ENCODE measurements around the gene SLC17A8.
A peak's percentile ranks its signal among the peaks of the same experiment; 100 is the strongest.

The SLC17A8 gene

GRCh38 chr12:100399095-100399494 lies 42.2 kb downstream of the SLC17A8 start:
- no peak for DNase-seq (ENCODE audit: low spot score)
- TF ChIP-seq CTCF (IDR thresholded peaks at IDR 0.05; ENCODE audit: extremely low read depth, missing control alignments), result no peak

- TF ChIP-seq CTCF (IDR thresholded peaks at IDR 0.05; ENCODE audit: extremely low read depth, missing control alignments), result no peak
- DNase-seq (ENCODE audit: low spot score), result no peak
Measured at GRCh38 chr12:100401660-100402059, 44.8 kb downstream of the SLC17A8 start.

- TF ChIP-seq CTCF (IDR thresholded peaks at IDR 0.05; ENCODE audit: extremely low read depth, missing control alignments), result no peak
- DNase-seq (ENCODE audit: low spot score), result no peak
Measured at GRCh38 chr12:100402763-100403162, 45.9 kb downstream of the SLC17A8 start.

GRCh38 chr12:100403446-100403845 lies 46.6 kb downstream of the SLC17A8 start:
- TF ChIP-seq CTCF (IDR thresholded peaks at IDR 0.05; ENCODE audit: extremely low read depth, missing control alignments), result no peak
- no peak for DNase-seq (ENCODE audit: low spot score)

GRCh38 chr12:100404769-100405407 lies 48.0 kb downstream of the SLC17A8 start:
- DNase-seq (ENCODE audit: low spot score), result peak; percentile 20
- peak; percentile 64 for TF ChIP-seq CTCF (IDR thresholded peaks at IDR 0.05; ENCODE audit: extremely low read depth, missing control alignments)

GRCh38 chr12:100413001-100413400 lies 56.1 kb downstream of the SLC17A8 start:
- no peak for TF ChIP-seq CTCF (IDR thresholded peaks at IDR 0.05; ENCODE audit: extremely low read depth, missing control alignments)
- no peak for DNase-seq (ENCODE audit: low spot score)

GRCh38 chr12:100414739-100415138 lies 57.9 kb downstream of the SLC17A8 start:
- no peak for DNase-seq (ENCODE audit: low spot score)
- no peak for TF ChIP-seq CTCF (IDR thresholded peaks at IDR 0.05; ENCODE audit: extremely low read depth, missing control alignments)

Measured in GM20000 (cell line).